ENCODE results near the gene ASTE1.
"Not testable (repeated sequence)": the region's sequence is repeated elsewhere in the genome, so short reads cannot be mapped to it uniquely, and the experiment has no call there.

Gene ASTE1

GRCh38 chr3:131007782-131008181 is 18.8 kb downstream of the ASTE1 start:
- no peak for DNase-seq

- DNase-seq: no peak
These were observed 19.4 kb downstream of the ASTE1 start for GRCh38 chr3:131007256-131007655.

GRCh38 chr3:131004603-131005002 is 22.0 kb downstream of the ASTE1 start:
- no peak for DNase-seq

DNA sequence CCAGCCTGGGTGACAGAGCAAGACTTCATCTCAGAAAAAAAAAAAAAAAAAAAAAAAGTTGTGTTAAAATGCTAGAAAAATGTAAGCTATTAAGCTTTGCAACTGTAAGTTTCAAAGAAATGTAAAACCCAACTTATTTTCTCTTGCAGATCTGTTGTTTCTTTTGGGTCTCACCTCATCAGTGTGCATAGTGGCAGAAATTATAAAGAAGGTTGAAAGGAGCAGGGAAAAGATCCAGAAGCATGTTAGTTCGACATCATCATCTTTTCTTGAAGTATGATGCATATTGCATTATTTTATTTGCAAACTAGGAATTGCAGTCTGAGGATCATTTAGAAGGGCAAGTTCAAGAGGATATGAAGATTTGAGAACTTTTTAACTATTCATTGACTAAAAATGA is 25.6 kb downstream of the ASTE1 start:
- no peak for DNase-seq

DNA sequence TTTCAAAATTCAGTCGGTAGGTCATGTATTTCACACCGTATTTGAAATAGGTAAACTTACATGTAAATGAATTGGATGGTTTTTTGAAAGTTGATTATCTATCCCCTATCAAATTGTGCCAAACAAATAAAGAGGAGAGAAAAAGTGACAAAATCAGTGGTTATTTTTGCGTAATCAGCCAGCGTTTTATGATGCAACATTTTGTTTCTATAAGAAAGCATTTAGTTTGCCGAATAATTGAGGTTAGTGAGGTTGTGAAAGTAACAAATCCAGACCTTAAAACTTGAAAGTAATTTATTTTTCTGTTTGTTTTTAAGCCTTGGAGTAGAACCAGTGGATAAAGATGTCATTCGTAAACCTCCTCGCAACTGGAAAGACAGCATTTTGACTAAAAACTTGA is 29.3 kb downstream of the ASTE1 start:
- DNase-seq: no peak

- peak; percentile 18 to 68 (median 64) for DNase-seq
These were observed 34.3 kb downstream of the ASTE1 start for GRCh38 chr3:130992344-130992743.

- DNase-seq: no peak
These were observed 35.5 kb downstream of the ASTE1 start for GRCh38 chr3:130991126-130991525.

DNA sequence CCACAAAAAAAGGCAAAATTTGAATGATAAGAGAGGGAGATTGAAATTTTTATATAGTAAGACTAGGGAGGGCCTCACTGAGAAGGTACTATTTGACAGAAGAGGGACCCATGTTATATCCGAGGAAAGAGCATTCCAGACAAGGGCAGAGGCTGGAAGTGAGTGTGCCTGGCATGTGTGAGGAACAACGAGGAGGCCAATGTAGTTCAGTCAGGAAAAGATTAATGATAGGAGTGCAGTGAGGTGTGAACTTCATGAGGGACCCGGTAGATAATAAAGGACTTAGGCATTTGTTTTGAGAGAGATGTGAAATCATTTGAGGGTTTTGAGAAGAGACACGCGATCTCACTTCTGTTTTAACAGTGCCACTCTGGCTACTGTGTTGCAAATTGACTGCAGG is 36.3 kb downstream of the ASTE1 start:
- peak in 1 of 3 experiments; percentile 17 for DNase-seq

GRCh38 chr3:130981469-130981868 is 45.2 kb downstream of the ASTE1 start:
- DNase-seq: no peak

DNA sequence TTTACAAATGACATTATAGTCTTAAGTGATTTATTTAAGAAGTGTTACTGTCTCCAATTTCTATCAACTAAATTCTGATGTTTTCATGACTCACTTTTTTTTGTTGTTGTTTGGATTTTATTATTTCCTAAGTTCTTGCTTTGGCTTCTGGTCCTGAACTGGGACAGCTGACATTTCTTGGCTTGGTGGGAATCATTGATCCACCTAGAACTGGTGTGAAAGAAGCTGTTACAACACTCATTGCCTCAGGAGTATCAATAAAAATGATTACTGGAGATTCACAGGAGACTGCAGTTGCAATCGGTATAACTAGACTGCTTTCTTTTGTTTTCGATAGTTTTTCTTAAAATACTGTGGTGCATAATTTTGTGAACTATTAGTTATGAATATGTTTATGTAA is 47.5 kb downstream of the ASTE1 start:
- no peak for DNase-seq

DNA sequence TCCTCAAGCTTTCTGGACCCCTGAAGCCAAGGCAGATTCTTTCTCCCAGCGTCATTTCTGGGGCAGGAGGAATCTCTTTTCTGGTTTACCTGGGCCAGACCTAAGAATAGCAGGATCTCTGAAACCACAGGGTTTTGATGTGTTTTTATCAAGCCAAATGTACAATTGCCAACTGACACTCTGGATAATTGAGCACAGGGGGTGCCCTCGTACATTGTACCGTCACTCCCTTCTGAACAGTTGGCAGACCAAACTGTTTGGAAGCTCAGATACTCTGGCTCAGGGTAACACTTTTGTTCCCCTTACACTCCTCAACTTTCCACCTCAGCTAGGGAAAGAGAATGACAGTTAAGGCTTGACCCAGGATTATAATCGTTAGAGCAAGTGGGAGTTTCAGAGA is 49.9 kb downstream of the ASTE1 start:
- no peak for DNase-seq

DNA sequence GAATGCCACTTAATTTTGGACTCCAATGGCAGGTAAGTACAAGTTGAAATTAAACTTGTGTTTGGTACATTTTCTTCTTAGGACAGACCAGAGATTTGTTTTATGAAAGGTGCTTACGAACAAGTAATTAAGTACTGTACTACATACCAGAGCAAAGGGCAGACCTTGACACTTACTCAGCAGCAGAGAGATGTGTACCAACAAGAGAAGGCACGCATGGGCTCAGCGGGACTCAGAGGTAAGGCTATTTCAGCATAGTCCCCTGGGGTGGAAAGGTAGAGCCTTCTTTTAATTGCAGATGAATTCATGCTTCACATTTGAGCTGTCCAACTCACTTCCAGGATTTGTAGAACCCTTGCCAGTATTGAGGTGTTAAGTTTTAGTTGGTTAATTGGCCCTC is 51.4 kb downstream of the ASTE1 start:
- DNase-seq: no peak

GRCh38 chr3:130974201-130974600 is 52.4 kb downstream of the ASTE1 start:
- no peak for DNase-seq

DNA sequence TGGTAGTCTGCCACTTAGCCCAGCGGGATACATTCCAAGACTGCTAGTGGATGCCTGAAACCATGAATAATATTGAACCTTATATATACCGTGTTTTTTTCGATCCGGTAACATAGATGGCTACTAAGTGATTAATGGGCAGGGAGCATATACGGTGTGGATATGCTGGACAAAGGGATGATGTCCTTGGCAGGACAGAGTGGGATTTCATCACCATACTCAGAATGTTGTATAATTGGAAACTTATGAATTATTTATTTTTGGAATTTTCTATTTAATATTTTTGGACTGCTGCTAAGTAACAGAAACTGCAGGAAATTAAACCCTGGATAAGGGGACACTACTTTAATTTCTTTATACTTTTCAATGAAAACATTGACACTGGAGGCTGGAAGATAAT is 53.2 kb downstream of the ASTE1 start:
- DNase-seq: no peak

- DNase-seq: not testable (repeated sequence)
These were observed 54.0 kb downstream of the ASTE1 start for GRCh38 chr3:130972592-130972991.

GRCh38 chr3:130971208-130971607 is 55.4 kb downstream of the ASTE1 start:
- DNase-seq: no peak

GRCh38 chr3:130969621-130970020 is 57.0 kb downstream of the ASTE1 start:
- DNase-seq: no peak

DNA sequence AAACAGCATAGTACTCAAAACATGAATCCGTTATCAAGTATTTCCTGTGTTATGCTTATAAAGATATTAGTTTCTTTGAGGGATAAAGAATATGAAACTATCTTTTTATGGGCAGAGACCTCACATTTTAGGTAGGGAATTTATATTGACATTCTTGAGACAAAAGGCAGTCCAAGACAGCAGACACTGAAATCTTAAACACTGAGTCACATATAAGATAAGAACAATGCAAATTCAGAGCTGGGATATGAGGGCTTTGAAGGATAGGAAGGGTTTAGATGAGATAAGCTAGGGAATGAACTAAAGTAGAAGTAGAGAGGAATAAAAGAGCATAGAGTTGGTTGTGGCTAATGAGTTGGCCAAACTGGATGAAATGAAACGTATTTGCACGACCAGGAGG is 58.4 kb downstream of the ASTE1 start:
- DNase-seq: no peak

DNA sequence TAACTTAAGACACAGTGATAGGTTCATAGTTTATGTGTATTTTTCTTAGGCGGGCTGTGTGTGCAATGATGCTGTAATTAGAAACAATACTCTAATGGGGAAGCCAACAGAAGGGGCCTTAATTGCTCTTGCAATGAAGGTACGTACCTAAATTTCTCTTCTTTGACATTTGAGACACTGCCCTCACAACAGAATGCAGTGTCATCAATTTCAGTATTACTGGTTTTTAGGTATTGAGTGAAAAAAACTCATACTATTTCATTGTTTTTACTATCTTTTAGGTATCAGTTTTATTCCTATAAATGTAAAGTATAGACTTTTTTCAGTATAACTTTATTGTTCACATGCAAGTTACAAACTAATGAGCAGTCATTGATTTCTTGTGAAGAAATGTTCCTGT is 59.3 kb downstream of the ASTE1 start:
- no peak for DNase-seq

DNA sequence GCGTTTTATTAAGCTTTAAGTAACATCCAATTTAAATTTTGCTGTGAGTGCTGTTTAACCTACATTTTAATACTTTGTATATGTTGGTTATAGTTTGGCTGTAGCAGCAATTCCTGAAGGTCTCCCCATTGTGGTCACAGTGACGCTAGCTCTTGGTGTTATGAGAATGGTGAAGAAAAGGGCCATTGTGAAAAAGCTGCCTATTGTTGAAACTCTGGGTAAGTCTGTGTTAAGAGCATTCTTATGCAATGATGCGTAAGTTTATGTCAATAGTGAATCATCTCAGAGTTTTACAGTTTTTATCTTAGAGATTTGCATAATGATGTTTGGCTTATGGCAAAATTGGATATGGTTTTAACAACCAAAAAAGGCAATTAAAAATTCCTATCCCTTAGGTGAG is 62.7 kb downstream of the ASTE1 start:
- no peak for DNase-seq

Measured in NCI-H1417 (cell line).